ENCODE measurements around the gene CCDC82. TPM values are rescaled to one million over a fixed set of nuclear protein-coding genes. Genes with fewer than 3 reads are reported as not detected.

Gene CCDC82
- total and polyA plus RNA-seq, 9 donors = 16.3 to 35.2 (median 27.5) TPM

- Histone ChIP-seq H3K27ac (ENCODE audit: low read length) (no peak overlapping the region), H3K27me3 (ENCODE audit: control insufficient read depth, insufficient read depth, low read length) (no peaks in the 10 kb centered on the region), H3K4me3 (ENCODE audit: low read length) (no peak overlapping the region), H3K9me3 (replicated peaks; ENCODE audit: control insufficient read depth, low read depth, low read length) (no peaks in the 10 kb centered on the region), H3K4me1 (ENCODE audit: control insufficient read depth, insufficient read depth, low read length) (peaks cover 4% of the 10 kb centered on the region), H3K36me3 (ENCODE audit: control insufficient read depth, insufficient read depth, low read length) (no peaks in the 10 kb centered on the region)
- DNase-seq = no peak
- WGBS (ENCODE audit: insufficient coverage) = 67% methylated on average over 1 of the region's 2 CpGs
These were observed 69.6 kb downstream of the CCDC82 start for GRCh38 chr11:96319898-96320656.

DNA sequence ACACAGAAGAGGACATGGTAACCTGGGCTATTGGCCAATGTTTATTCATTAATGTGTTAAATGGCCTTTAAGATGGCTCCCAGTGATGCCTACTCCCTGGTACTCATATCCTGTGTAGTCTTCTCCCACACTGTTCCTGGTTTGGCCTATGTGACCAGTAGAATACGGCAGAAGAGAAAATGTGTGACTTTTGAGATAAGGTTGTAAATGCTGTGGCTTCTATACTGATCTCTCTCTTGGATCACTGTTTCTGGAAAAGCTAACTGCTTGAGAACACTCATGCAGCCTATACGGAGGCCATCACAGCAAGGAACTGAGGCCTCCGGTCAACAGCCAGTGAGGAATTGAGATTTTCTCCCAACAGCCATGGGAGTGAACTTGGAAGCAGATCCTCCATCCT is 70.9 kb downstream of the CCDC82 start:
- Histone ChIP-seq H3K27ac (ENCODE audit: low read length) (no peak overlapping the region), H3K4me1 (ENCODE audit: control insufficient read depth, insufficient read depth, low read length) (peaks cover 12% of the 10 kb centered on the region), H3K36me3 (ENCODE audit: control insufficient read depth, insufficient read depth, low read length) (no peaks in the 10 kb centered on the region), H3K9me3 (replicated peaks; ENCODE audit: control insufficient read depth, low read depth, low read length) (no peaks in the 10 kb centered on the region), H3K27me3 (ENCODE audit: control insufficient read depth, insufficient read depth, low read length) (no peaks in the 10 kb centered on the region), H3K4me3 (ENCODE audit: low read length) (no peak overlapping the region)
- DNase-seq = no peak
- no CpG with 5 or more reads among the region's 3 CpGs for WGBS (ENCODE audit: insufficient coverage)

DNA sequence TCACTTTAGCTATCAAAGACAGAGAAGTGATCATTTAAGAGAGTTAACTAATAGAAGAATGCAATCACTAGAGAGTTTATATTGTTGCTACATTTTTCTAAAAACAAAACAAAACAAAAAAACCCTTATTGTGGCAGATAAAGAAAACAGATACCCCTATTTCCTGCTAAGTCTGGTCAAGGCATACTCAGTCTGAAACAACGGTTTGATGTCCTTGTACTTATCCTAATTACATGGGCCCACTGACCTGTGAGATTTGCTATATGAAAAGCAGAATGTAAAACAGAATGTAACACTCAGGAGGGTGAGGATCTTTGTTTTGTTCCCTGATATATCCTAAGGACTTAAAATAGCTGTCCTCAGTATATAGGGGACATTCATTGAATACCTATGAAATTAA is 71.3 kb downstream of the CCDC82 start:
- DNase-seq = no peak
- Histone ChIP-seq H3K4me1 (ENCODE audit: control insufficient read depth, insufficient read depth, low read length) (peaks cover 12% of the 10 kb centered on the region), H3K27ac (ENCODE audit: low read length) (no peak overlapping the region), H3K36me3 (ENCODE audit: control insufficient read depth, insufficient read depth, low read length) (no peaks in the 10 kb centered on the region), H3K9me3 (replicated peaks; ENCODE audit: control insufficient read depth, low read depth, low read length) (no peaks in the 10 kb centered on the region), H3K27me3 (ENCODE audit: control insufficient read depth, insufficient read depth, low read length) (no peaks in the 10 kb centered on the region), H3K4me3 (ENCODE audit: low read length) (no peak overlapping the region)
- WGBS (ENCODE audit: insufficient coverage) = no CpG with 5 or more reads among the region's 1 CpG

DNA sequence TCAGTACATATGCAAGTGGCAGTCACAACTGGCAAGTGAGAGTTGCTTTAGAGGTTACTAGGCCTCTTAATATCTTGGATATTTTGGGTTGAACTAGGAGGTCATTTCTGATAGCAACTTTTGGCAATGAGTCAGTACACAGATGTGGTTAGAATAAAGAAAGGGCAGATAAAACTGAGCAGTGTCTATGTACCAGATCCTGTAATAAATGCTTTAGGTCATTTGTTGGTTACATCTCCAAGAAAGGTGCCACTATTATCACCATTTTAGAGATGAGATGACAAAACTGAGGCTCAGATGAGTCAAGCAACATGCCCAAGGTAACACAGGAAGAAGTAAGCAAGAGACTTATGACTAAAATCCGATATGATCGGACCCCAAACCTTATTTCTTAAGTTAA is 71.7 kb downstream of the CCDC82 start:
- H3K36me3 ChIP-seq (ENCODE audit: control insufficient read depth, insufficient read depth, low read length) = no peaks in the 10 kb centered on the region
- H3K4me1 ChIP-seq (ENCODE audit: control insufficient read depth, insufficient read depth, low read length) = peaks cover 12% of the 10 kb centered on the region
- WGBS (ENCODE audit: insufficient coverage) = no CpG with 5 or more reads among the region's 2 CpGs
- no peak for DNase-seq
- no peak overlapping the region for H3K27ac ChIP-seq (ENCODE audit: low read length)
- no peaks in the 10 kb centered on the region for H3K9me3 ChIP-seq (replicated peaks; ENCODE audit: control insufficient read depth, low read depth, low read length)
- H3K27me3 ChIP-seq (ENCODE audit: control insufficient read depth, insufficient read depth, low read length) = no peaks in the 10 kb centered on the region
- no peak overlapping the region for H3K4me3 ChIP-seq (ENCODE audit: low read length)

DNA sequence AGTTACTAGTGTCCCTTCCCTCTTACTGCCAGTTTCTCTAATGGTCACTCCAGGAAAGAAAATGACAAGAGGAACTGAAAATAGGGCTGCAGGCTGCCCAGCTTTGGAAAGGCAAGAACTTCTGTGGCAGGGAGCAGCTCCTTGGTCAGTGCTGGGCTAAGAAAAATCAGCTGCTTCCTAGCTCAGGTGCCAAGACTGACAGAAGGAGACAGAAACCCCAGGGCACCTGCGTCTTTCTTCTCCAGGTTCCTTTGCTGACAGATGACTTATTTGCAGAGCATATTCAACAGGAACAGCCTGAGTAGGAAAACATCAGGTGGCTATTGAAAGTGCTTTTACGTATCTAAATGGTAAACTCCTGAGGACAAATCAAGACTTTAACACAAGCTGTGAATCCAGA is 72.1 kb downstream of the CCDC82 start:
- no peaks in the 10 kb centered on the region for H3K9me3 ChIP-seq (replicated peaks; ENCODE audit: control insufficient read depth, low read depth, low read length)
- no peaks in the 10 kb centered on the region for H3K36me3 ChIP-seq (ENCODE audit: control insufficient read depth, insufficient read depth, low read length)
- DNase-seq = no peak
- H3K4me1 ChIP-seq (ENCODE audit: control insufficient read depth, insufficient read depth, low read length) = peaks cover 12% of the 10 kb centered on the region
- H3K27ac ChIP-seq (ENCODE audit: low read length) = no peak overlapping the region
- no peaks in the 10 kb centered on the region for H3K27me3 ChIP-seq (ENCODE audit: control insufficient read depth, insufficient read depth, low read length)
- no CpG with 5 or more reads among the region's 2 CpGs for WGBS (ENCODE audit: insufficient coverage)
- no peak overlapping the region for H3K4me3 ChIP-seq (ENCODE audit: low read length)

GRCh38 chr11:96316869-96317268 is 72.8 kb downstream of the CCDC82 start:
- WGBS (ENCODE audit: insufficient coverage) = no CpG with 5 or more reads among the region's 3 CpGs

GRCh38 chr11:96315476-96315875 is 74.2 kb downstream of the CCDC82 start:
- no CpG with 5 or more reads among the region's 1 CpG for WGBS (ENCODE audit: insufficient coverage)
- no peak overlapping the region for H3K4me3 ChIP-seq (ENCODE audit: low read length)
- H3K27me3 ChIP-seq (ENCODE audit: control insufficient read depth, insufficient read depth, low read length) = no peaks in the 10 kb centered on the region
- no peak overlapping the region for H3K27ac ChIP-seq (ENCODE audit: low read length)
- H3K9me3 ChIP-seq (replicated peaks; ENCODE audit: control insufficient read depth, low read depth, low read length) = no peaks in the 10 kb centered on the region
- DNase-seq = no peak
- no peaks in the 10 kb centered on the region for H3K36me3 ChIP-seq (ENCODE audit: control insufficient read depth, insufficient read depth, low read length)
- peaks cover 15% of the 10 kb centered on the region for H3K4me1 ChIP-seq (ENCODE audit: control insufficient read depth, insufficient read depth, low read length)

More at GRCh38 chr11:96316869-96317268, 72.8 kb downstream of the CCDC82 start:
- no peak for DNase-seq
- Histone ChIP-seq H3K27ac (ENCODE audit: low read length) (no peak overlapping the region), H3K9me3 (replicated peaks; ENCODE audit: control insufficient read depth, low read depth, low read length) (no peaks in the 10 kb centered on the region), H3K36me3 (ENCODE audit: control insufficient read depth, insufficient read depth, low read length) (no peaks in the 10 kb centered on the region), H3K4me1 (ENCODE audit: control insufficient read depth, insufficient read depth, low read length) (peaks cover 12% of the 10 kb centered on the region), H3K27me3 (ENCODE audit: control insufficient read depth, insufficient read depth, low read length) (no peaks in the 10 kb centered on the region), H3K4me3 (ENCODE audit: low read length) (no peak overlapping the region)

DNA sequence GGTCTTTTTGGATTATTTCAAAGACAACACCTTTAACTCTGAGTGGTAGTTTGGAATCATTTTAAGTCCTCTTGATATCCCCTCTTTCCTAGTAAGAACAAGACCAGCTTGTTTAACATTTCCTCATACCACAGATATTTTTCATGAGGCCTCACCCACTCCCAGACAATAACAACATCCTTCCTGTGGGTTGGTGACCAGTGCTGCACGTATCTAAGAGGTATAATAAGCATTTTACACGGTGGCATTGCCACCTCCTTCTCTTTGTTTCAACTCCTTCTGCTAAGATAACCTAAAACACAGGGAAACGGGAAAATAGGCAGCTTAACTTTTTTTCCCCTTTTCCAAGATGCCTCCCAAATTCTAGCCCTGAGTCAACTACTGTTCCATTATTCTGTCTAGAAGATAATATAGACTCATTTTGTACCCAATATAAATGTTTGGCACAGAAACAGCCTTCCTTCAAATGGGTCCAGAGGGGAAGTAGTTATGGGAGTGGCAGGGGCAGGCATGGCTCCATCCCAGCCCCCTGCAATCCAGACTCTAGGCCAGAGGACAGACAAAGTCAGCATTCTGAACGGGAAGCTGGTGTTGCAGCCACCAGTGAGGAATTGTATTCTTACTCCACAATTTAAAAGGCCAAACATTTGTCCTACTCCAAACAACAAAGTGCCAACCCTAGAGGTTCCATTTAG is 75.2 kb downstream of the CCDC82 start:
- DNase-seq = no peak
- Histone ChIP-seq H3K4me3 (ENCODE audit: low read length) (no peak overlapping the region), H3K27ac (ENCODE audit: low read length) (peak overlapping the region; percentile 44), H3K27me3 (ENCODE audit: control insufficient read depth, insufficient read depth, low read length) (no peaks in the 10 kb centered on the region), H3K36me3 (ENCODE audit: control insufficient read depth, insufficient read depth, low read length) (no peaks in the 10 kb centered on the region), H3K4me1 (ENCODE audit: control insufficient read depth, insufficient read depth, low read length) (peaks cover 15% of the 10 kb centered on the region), H3K9me3 (replicated peaks; ENCODE audit: control insufficient read depth, low read depth, low read length) (no peaks in the 10 kb centered on the region)
- 44% methylated on average over 3 of the region's 4 CpGs for WGBS (ENCODE audit: insufficient coverage)

DNA sequence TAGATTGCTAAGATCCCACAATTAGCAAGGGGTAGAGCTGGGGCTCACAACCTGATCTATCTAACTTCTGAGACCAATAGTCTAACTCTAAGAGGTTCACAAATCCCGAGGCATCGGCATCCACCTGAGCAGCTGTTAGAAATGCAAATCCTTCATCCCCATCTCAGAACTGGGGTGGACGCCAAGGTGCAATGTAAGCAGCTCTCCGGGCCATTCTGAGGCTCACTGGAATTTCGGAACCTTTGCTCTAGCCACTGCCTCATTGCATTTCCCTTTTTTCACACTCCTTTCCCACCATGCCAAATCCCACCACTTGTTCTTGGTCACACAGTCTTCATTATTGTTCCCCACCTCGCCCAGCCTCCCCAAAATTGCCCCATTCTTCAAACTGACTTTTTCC is 76.5 kb downstream of the CCDC82 start:
- H3K27ac ChIP-seq (ENCODE audit: low read length) = no peak overlapping the region
- no peak for DNase-seq
- H3K4me1 ChIP-seq (ENCODE audit: control insufficient read depth, insufficient read depth, low read length) = peaks cover 15% of the 10 kb centered on the region
- no peak overlapping the region for H3K4me3 ChIP-seq (ENCODE audit: low read length)
- 69% methylated on average over 6 of the region's 6 CpGs for WGBS (ENCODE audit: insufficient coverage)
- H3K36me3 ChIP-seq (ENCODE audit: control insufficient read depth, insufficient read depth, low read length) = no peaks in the 10 kb centered on the region
- no peaks in the 10 kb centered on the region for H3K9me3 ChIP-seq (replicated peaks; ENCODE audit: control insufficient read depth, low read depth, low read length)
- H3K27me3 ChIP-seq (ENCODE audit: control insufficient read depth, insufficient read depth, low read length) = no peaks in the 10 kb centered on the region

GRCh38 chr11:96311120-96311568 is 78.6 kb downstream of the CCDC82 start:
- no peak overlapping the region for H3K27ac ChIP-seq (ENCODE audit: low read length)
- no CpG with 5 or more reads among the region's 2 CpGs for WGBS (ENCODE audit: insufficient coverage)
- H3K27me3 ChIP-seq (ENCODE audit: control insufficient read depth, insufficient read depth, low read length) = no peaks in the 10 kb centered on the region
- no peaks in the 10 kb centered on the region for H3K9me3 ChIP-seq (replicated peaks; ENCODE audit: control insufficient read depth, low read depth, low read length)
- H3K36me3 ChIP-seq (ENCODE audit: control insufficient read depth, insufficient read depth, low read length) = no peaks in the 10 kb centered on the region
- DNase-seq = peak; percentile 53
- H3K4me1 ChIP-seq (ENCODE audit: control insufficient read depth, insufficient read depth, low read length) = peaks cover 29% of the 10 kb centered on the region
- no peak overlapping the region for H3K4me3 ChIP-seq (ENCODE audit: low read length)

Measured in muscle of leg (tissue), 11 donors.